Ovary (tissue), 9 donors: ENCODE results near the gene APPL2. TPM values are rescaled to one million over a fixed set of nuclear protein-coding genes. Genes with fewer than 3 reads are reported as not detected.

Source experiments
- DNase-seq, 5 donors: peaks; one replicate each; pipeline ENCODE4 v3.0.0-alpha.2; 2019 to 2020
- H3K27ac ChIP-seq, 2 donors: fragments of 200-600 bp; one replicate each; pipeline versions ENCODE4 v1.5.1 to v1.8.0; 2019 to 2022
- H3K27me3 ChIP-seq: fragments of 200-600 bp; one replicate; pipeline ENCODE4 v1.8.0; 2022
- H3K36me3 ChIP-seq: fragments of 200-600 bp; sonication (generic); one replicate; pipeline ENCODE4 v1.5.1; 2019
- H3K4me1 ChIP-seq: one replicate; pipeline ENCODE4 v1.8.1; 2013; ENCODE audit warnings: mild to moderate bottlenecking, moderate library complexity; ENCODE audit not compliant: insufficient read depth
- H3K4me3 ChIP-seq: fragments of 200-600 bp; sonication (generic); one replicate; pipeline ENCODE4 v1.5.1; 2017
- H3K9me3 ChIP-seq, 2 donors: fragments of 200-600 bp in 1 of 2; sonication (generic) in 1 of 2; one replicate each; pipeline versions ENCODE4 v1.5.1 to v1.8.1; 2013 to 2019; ENCODE audit warnings: mild to moderate bottlenecking in 1 of 2, moderate library complexity in 1 of 2
- CTCF ChIP-seq, 3 donors: fragments of 450-650 bp in 2 of 3; fragments of 200-600 bp in 1 of 3; IDR thresholded peaks; one replicate each; pipeline versions ENCODE4 v1.5.1 to v1.8.0; 2016 to 2022; ENCODE audit warnings: antibody characterized with exemption in 3 of 3, mild to moderate bottlenecking in 1 of 3
- EP300 ChIP-seq: sonication (generic); formaldehyde crosslinking; IDR thresholded peaks from one replicate; pipeline ENCODE4 v1.6.1; 2017; ENCODE audit warnings: antibody characterized with exemption
- POLR2A ChIP-seq: fragments of 450-650 bp; IDR thresholded peaks from one replicate; pipeline ENCODE4 v1.6.1; 2017; ENCODE audit warnings: antibody characterized with exemption, mild to moderate bottlenecking, moderate library complexity
- WGBS, 3 donors: extraction: QIAGEN DNeasy Blood & Tissue Kit in 1 of 3; methylation state at CpG; one replicate each; pipeline versions ENCODE4 v1.1.5 to v1.1.7; 2013 to 2017; 5-methylcytosine and 5-hydroxymethylcytosine counted together
- intact Hi-C, 4 donors: fragments of 100-400 bp; cut with DNase I; formaldehyde crosslinking; loops; one replicate each; pipeline versions ENCODE4 v1.11.0 to v1.15.1; 2022 to 2023
- polyA plus RNA-seq, 2 donors: library from polyadenylated mRNA; stranded (reverse); fragments of 200-250 nt in 1 of 2; fragments of 350-450 nt in 1 of 2; fragmentation: Illumina TruSeq in 1 of 2; extraction: RNeasy Lipid Tissue Mini Kit (QIAGEN cat#74804) in 1 of 2; gene quantifications; one replicate each; pipeline ENCODE4 v1.2.3, GENCODE V29; 2013 to 2014
- total RNA-seq, 7 donors: library from RNA; depleted of rRNA in 2 of 7; stranded (reverse); fragments of >200 nt in 2 of 7; fragmentation: NEBNext Ultra II Directional in 3 of 7; extraction: Animal tissue kit (Norgen Biotek cat#: 25700) in 3 of 7; gene quantifications; one replicate each; pipeline versions ENCODE4 v1.1.0 to v1.2.4, GENCODE V29; 2016 to 2023
- donor health status: DM: no; HTN: no; CAD: no; lungs with moderate emphysema.
- donor health status: DM: no; HTN: no; CAD: no.
- donor health status: Bipolar disorder and iron deficiency.
- donor health status: DM: yes; HTN: yes; CAD: no.
- donor health status: DM: no; HTN: no; CAD: no.
- donor health status: DM: yes; HTN: yes; CAD: no.

APPL2 gene
- total and polyA plus RNA-seq, 9 donors, result 27.4 to 66.2 (median 36.2) TPM

GRCh38 chr12:105209091-105209490, 26.9 kb downstream of the APPL2 start:
- WGBS, 3 donors, result 88 to 96% (median 90%) methylated on average over 3 of the region's 3 CpGs
- Histone ChIP-seq H3K27me3 (no peaks in the 10 kb centered on the region), H3K4me3 (no peak overlapping the region), H3K36me3 (no peaks in the 10 kb centered on the region), H3K27ac (no peak overlapping the region), H3K4me1 (no peaks in the 10 kb centered on the region), H3K9me3 (no peaks in the 10 kb centered on the region)
- no peak for TF ChIP-seq POLR2A
- no peak for TF ChIP-seq EP300
- no peak for TF ChIP-seq CTCF (IDR thresholded peaks at IDR 0.05)
- intact Hi-C loops, result no loop called here
- no peak for DNase-seq

GRCh38 chr12:105206686-105207374, 29.1 kb downstream of the APPL2 start:
- no peak for DNase-seq
- no peak overlapping the region for H3K4me3 ChIP-seq
- intact Hi-C loops, result no loop called here
- H3K36me3 ChIP-seq, result no peaks in the 10 kb centered on the region
- 86 to 92% (median 91%) methylated on average over 16 of the region's 16 CpGs for WGBS, 3 donors
- H3K9me3 ChIP-seq, result no peaks in the 10 kb centered on the region
- no peak for TF ChIP-seq EP300
- TF ChIP-seq CTCF (IDR thresholded peaks at IDR 0.05), result no peak
- TF ChIP-seq POLR2A, result no peak
- no peaks in the 10 kb centered on the region for H3K4me1 ChIP-seq
- H3K27me3 ChIP-seq, result no peaks in the 10 kb centered on the region
- H3K27ac ChIP-seq, result no peak overlapping the region

- TF ChIP-seq POLR2A, result no peak
- Histone ChIP-seq H3K27me3 (no peaks in the 10 kb centered on the region), H3K9me3 (no peaks in the 10 kb centered on the region), H3K4me3 (no peak overlapping the region), H3K36me3 (no peaks in the 10 kb centered on the region), H3K27ac (no peak overlapping the region), H3K4me1 (peaks cover 3% of the 10 kb centered on the region)
- DNase-seq, result no peak
- intact Hi-C loops, result no loop called here
- 86 to 87% (median 87%) methylated on average over 10 of the region's 10 CpGs for WGBS, 3 donors
These were observed 30.5 kb downstream of the APPL2 start for GRCh38 chr12:105205322-105206048.

GRCh38 chr12:105204916-105205315, 31.1 kb downstream of the APPL2 start:
- no peaks in the 10 kb centered on the region for H3K9me3 ChIP-seq

More at GRCh38 chr12:105204916-105205315, 31.1 kb downstream of the APPL2 start:
- H3K36me3 ChIP-seq, result no peaks in the 10 kb centered on the region
- peaks cover 3% of the 10 kb centered on the region for H3K4me1 ChIP-seq
- DNase-seq, result no peak
- TF ChIP-seq POLR2A, result no peak
- TF ChIP-seq EP300, result no peak
- no peak for TF ChIP-seq CTCF (IDR thresholded peaks at IDR 0.05)
- no peak overlapping the region for H3K4me3 ChIP-seq
- no peak overlapping the region for H3K27ac ChIP-seq
- H3K27me3 ChIP-seq, result no peaks in the 10 kb centered on the region
- 76 to 82% (median 77%) methylated on average over 6 of the region's 6 CpGs for WGBS, 3 donors
- intact Hi-C loops, result no loop called here
